C4-2B (cell line): Measurements from ENCODE around the gene BAIAP3.

Source experiments
- CTCF ChIP-seq: fragments of 450-650 bp; conservative IDR thresholded peaks from 2 replicates; pipeline ENCODE4 v1.5.1; 2017; ENCODE audit warnings: mild to moderate bottlenecking
- ZFX ChIP-seq: fragments of 450-650 bp; IDR thresholded peaks from 2 replicates; pipeline ENCODE4 v1.6.1; 2017

GRCh38 chr16:1381612-1382406 is 48.4 kb downstream of the BAIAP3 start:
- no peak for TF ChIP-seq CTCF
- no peak for TF ChIP-seq ZFX
